Renal cortex interstitium (tissue), 11 donors: ENCODE data around the gene CD3D. TPM values are rescaled to one million over a fixed set of nuclear protein-coding genes. Genes with fewer than 3 reads are reported as not detected.

Experiments
- DNase-seq, 11 donors: peaks; one replicate each; pipeline ENCODE4 v3.0.0-alpha.2; 2013; ENCODE audit warnings: low read depth in 9 of 11, low spot score in 4 of 11; ENCODE audit errors: extremely low read depth in 1 of 11
- polyA plus RNA-seq, 3 donors: library from polyadenylated mRNA; unstranded; fragments of 120-200 nt; gene quantifications; one replicate each; pipeline ENCODE4 v1.2.1, GENCODE V29; 2013; ENCODE audit not compliant: insufficient read length in 3 of 3

The CD3D gene
- polyA plus RNA-seq, 3 donors: 0.43 to 0.65 TPM; not detected in 1

- no peak for DNase-seq
These were observed 553 bp downstream of the CD3D start for GRCh38 chr11:118341815-118342489.

- no peak for DNase-seq
These were observed 1.2 kb downstream of the CD3D start for GRCh38 chr11:118341261-118341660.

GRCh38 chr11:118340449-118340848, 2.1 kb downstream of the CD3D start:
- DNase-seq: no peak

GRCh38 chr11:118339281-118339961, 3.1 kb downstream of the CD3D start:
- no peak for DNase-seq

GRCh38 chr11:118338637-118339061, 3.9 kb downstream of the CD3D start:
- no peak for DNase-seq

GRCh38 chr11:118334745-118335144, 7.8 kb downstream of the CD3D start:
- DNase-seq: no peak

GRCh38 chr11:118328745-118329144, 13.8 kb downstream of the CD3D start:
- DNase-seq: no peak

- DNase-seq: no peak
These were observed 17.2 kb downstream of the CD3D start for GRCh38 chr11:118325283-118325682.

- DNase-seq: no peak
These were observed 19.8 kb downstream of the CD3D start for GRCh38 chr11:118322721-118323120.

- DNase-seq: no peak
These were observed 21.0 kb downstream of the CD3D start for GRCh38 chr11:118321386-118322082.

- no peak for DNase-seq
These were observed 22.0 kb downstream of the CD3D start for GRCh38 chr11:118320515-118320914.

- DNase-seq: no peak
These were observed 23.2 kb downstream of the CD3D start for GRCh38 chr11:118319337-118319707.

- no peak for DNase-seq
These were observed 23.7 kb downstream of the CD3D start for GRCh38 chr11:118318581-118319336.

GRCh38 chr11:118318124-118318523, 24.4 kb downstream of the CD3D start:
- no peak for DNase-seq

GRCh38 chr11:118314988-118315411, 27.5 kb downstream of the CD3D start:
- no peak for DNase-seq

- no peak for DNase-seq
These were observed 29.3 kb downstream of the CD3D start for GRCh38 chr11:118313242-118313641.

GRCh38 chr11:118312328-118312727, 30.2 kb downstream of the CD3D start:
- DNase-seq: no peak

GRCh38 chr11:118311518-118311917, 31.0 kb downstream of the CD3D start:
- DNase-seq: no peak

- no peak for DNase-seq
These were observed 31.6 kb downstream of the CD3D start for GRCh38 chr11:118310781-118311485.
